Stimulated activated CD4-positive, alpha-beta T cell treated with anti-CD3 and anti-CD28 coated beads, Interleukin-12 subunit alpha, Interleukin-12 subunit beta, amount 100 ng/mL, for 24 hours (primary cell): ENCODE data around the gene DNM3.
"Not testable (repeated sequence)": the region's sequence is repeated elsewhere in the genome, so short reads cannot be mapped to it uniquely, and the experiment has no call there.

Experiments used
- DNase-seq, 2 experiments: peaks; one replicate each; pipeline ENCODE4 v3.0.0-alpha.2; 2020; ENCODE audit warnings: low read depth in 2 of 2

Gene DNM3

DNA sequence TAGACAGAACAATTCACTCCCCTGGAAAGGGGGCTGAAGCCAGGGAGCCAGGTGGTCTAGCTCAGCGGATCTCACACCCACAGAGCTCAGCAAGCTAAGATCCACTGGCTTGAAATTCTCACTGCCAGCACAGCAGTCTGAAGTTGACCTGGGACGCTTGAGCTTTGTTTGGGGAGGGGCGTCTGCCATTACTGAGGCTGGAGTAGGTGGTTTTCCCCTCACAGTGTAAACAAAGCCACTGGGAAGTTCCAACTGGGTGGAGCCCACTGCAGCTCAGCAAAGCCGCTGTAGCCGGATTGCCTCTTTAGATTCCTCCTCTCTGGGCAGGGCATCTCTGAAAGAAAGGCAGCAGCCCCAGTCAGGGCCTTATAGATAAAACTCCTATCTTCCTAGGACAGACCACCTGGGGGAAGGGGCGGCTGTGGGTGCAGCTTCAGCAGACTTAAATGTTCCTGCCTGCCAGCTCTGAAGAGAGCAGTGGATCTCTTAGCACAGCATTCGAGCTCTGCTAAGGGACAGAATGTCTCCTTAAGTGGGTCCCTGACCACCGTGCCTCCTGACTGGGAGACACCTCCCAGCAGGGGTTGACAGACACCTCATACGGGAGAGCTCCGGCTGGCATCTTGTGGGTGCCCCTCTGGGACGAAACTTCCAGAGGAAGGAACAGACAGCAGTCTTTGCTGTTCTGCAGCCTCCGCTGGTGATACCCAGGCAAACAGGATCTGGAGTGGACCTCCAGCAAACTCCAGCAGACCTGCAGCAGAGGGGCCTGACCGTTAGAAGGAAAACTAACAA lies 183.8 kb downstream of the DNM3 start:
- not testable (repeated sequence) for DNase-seq

DNA sequence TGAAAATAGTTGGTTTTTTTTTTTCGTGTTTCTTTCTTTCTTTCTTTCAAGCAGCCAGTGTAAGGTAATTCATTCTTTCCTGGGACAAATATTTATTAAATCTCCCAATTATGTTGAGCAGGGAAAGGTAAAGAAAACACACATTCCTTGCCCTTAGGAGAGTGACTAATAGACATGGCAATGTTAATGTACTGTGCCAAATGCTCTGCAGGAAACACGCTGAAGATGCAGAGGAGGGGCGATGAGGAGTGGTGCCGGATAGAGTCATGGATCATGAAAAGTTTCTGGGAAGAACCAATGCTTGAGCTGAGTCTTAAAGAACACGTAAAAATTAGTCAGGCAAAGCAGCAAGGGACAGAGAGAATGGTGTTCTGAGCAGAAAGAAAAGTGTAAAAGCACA lies 199.2 kb downstream of the DNM3 start:
- no peak for DNase-seq

DNA sequence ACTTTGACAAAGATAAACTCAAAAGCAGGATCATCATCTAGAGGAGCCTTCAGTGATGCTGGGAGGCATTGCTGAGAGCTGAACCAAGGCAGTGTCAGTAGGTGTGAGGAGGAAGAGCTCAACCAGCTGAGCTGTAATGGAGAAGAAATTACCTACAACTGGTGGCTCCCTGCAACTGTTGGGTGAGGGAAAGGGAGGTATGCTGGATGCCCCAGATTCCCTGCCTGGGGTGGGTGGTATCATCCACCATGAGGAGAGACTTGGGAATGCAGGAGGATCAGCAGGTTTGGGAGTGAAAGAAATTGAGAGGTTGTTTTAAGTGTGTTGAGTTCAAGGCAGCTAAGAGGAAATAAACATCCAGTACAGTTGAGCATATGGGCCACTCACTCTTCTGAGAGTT lies 199.8 kb downstream of the DNM3 start:
- DNase-seq: no peak

DNA sequence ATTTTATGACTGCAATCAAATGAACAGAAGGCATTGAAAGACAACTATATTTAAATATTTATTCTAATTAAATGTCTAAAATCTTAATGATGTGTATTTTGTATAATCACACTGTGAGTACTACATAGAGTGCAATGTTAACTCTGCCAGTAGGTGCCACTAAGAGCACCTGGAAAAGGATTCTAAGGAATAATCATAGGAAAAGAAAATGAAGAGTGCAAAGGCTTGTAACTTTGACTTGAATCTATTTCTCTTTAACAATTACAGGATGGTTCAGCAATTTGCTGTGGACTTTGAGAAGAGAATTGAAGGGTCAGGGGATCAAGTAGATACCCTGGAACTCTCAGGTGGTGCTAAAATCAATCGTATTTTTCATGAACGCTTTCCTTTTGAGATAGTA lies 200.4 kb downstream of the DNM3 start:
- DNase-seq: no peak

DNA sequence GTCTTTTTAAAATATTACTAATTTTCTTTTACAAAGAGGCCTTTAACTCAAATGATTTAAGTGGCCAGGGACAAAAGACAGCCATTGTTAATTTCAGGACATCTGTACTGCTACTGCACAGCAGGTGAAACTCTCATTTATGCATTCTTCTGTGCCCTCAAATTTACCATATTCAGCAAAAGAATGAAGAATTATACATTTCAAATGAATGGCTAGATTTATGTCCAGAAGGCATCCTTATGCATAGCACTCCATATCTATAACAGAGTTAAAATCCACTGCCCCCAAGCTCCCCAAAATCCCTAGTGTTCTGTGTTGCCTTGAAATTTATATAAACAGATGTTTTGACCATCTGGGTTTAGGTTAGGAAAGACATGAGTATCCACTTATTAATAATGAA lies 202.6 kb downstream of the DNM3 start:
- DNase-seq: no peak

DNA sequence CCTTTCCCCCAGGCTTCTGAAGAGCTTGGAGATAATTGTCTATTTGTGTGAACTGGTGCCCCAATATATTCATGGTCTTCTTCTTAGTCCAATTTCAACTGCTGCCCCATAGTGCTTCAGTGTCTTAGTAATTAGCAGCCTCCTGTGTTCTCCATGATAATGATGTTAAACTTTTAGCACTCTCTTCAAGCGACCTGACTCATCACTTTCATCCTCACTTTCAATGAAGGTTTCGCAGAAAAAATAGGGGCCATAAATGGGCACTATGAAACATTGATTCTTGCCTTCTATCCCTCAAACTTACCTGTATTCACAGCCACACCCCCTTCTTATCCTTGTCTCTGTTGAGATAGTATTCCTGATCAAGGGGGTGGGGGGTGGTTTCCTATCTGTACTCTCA lies 210.6 kb downstream of the DNM3 start:
- DNase-seq: no peak

DNA sequence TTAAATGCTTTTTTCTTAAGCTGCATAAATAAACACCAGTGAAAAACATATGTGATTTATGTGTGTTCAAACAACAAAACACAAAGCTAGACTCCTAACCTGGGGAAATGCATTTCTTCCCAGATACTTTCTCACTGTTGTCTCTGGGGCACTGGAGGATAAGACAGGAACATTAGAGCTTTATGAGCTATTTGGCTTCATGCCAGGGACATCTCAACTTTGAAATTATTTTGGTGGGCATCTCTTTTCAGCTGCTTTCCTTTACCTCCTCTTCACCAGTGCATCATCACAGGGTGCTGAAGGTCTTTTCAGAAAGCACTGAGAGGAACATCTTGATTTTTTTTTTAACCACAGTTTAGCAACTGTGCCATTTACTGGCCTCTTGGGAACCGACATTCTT lies 212.9 kb downstream of the DNM3 start:
- DNase-seq: no peak

DNA sequence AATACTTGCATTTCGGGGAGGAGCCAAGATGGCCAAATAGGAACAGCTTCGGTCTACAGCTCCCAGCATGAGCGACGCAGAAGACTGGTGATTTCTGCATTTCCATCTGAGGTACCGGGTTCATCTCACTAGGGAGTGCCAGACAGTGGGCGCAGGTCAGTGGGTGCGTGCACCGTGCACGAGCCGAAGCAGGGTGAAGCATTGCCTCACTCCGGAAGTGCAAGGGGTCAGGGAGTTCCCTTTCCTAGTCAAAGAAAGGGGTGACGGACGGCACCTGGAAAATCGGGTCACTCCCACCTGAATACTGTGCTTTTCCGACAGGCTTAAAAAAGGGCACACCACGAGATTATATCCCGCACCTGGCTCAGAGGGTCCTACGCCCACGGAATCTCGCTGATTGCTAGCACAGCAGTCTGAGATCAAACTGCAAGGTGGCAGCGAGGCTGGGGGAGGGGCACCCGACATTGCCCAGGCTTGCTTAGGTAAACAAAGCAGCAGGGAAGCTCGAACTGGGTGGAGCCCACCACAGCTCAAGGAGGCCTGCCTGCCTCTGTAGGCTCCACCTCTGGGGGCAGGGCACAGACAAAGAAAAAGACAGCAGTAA lies 214.6 kb downstream of the DNM3 start:
- not testable (repeated sequence) for DNase-seq

DNA sequence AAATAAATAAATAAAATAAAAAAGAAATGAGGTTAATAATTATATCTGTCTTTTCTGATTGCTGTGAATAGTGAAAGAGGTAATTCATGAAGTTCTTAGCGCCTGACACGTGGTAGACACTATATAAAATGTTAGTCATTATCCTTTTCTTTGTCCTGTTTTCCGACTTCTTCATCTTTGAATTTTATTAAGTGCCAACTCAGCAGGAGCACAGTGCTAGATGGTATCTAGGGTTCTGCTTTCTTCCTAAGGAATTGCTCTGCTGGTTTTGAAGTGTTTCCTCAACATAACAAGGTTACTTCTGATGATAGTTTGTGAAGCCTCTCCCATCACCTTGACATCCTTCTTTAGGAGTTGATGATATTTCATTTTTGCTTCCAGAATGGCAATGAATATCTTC lies 227.0 kb downstream of the DNM3 start:
- DNase-seq: no peak

DNA sequence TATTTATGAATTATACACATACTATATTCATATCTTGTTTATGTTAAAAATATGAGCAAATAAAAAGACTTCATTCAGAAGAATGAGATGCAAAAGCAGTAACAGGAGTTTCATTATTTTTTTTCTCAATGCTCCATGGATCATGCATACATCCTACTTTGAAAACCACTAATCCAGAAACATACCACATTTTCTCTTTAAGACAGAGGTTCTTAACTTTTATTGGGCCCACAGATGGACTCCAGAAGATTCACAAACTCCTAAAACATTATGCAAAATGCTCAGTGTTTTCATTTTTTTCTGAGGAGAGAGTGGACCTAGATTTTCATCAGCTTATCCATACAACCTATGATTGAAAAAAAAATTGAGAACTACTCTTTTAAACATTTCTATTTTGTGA lies 227.8 kb downstream of the DNM3 start:
- DNase-seq: no peak

DNA sequence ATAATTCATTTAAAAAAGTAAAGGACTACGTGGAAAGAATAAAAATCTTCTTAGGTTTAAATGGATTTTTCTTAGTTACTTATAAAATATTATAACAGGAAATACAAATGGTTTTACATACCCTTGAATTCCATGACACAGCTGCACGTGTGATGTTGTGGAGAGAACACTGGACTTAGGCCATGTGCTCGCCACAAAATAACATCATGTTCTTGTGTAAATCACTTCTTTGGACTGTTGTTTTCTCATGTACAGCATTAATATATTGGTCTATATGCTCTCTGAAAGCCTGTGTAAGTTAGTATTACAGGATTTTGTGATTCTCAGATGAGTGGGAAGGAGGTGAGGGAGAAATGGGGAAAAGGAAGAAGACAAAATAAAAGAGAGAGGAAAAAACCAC lies 228.2 kb downstream of the DNM3 start:
- DNase-seq: no peak

DNA sequence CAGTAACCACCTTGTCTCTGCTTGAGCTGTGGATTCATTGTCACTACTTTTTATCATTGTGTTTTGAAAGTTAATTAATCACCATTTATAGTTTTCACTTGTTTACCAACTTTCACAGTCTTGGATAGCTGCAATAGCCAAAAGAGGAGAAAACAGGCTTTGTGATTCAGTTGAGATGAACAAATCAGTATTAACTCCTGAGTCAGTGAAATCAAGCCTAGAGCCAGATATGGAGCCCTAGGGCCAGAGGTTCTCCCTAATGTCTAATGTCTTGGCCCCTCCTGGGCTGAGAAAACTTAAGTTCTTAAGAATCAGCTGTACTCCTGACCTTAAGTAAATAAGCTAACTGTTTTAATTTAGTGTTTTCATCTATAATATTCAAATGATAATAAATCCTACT lies 228.8 kb downstream of the DNM3 start:
- DNase-seq: no peak

DNA sequence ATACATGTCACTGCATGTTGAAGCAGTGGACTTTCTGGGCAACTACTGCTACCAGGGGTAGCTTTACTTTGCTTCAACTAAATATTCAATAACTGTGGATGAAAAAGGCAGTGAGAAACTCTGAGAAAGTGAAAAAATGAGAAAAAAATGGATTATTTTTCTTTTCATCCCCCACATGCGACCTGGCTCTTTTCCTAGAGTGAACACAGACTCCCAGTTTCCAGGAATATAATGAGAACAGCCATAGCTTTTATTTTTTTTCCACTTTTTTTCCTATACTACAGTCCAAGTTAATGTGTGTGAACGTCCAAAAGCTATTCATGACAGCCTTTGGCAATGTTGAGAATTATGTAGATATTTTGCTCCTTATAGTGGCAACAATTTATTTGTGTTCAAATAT lies 230.4 kb downstream of the DNM3 start:
- no peak for DNase-seq

DNA sequence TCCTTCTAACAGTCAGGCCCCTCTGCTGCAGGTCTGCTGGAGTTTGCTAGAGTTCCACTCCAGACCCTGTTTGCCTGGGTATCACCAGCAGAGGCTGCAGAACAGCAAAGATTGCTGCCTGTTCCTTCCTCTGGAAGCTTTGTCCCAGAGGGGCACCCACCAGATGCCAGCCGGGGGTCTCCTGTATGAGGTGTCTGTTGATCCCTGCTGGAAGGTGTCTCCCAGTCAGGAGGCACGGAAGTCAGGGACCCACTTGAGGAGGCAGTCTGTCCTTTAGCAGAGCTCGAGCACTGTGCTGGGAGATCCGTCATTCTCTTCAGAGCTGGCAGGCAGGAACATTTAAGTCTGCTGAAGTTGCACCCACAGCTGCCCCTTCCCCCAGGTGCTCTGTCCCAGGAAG lies 238.6 kb downstream of the DNM3 start:
- not testable (repeated sequence) for DNase-seq

DNA sequence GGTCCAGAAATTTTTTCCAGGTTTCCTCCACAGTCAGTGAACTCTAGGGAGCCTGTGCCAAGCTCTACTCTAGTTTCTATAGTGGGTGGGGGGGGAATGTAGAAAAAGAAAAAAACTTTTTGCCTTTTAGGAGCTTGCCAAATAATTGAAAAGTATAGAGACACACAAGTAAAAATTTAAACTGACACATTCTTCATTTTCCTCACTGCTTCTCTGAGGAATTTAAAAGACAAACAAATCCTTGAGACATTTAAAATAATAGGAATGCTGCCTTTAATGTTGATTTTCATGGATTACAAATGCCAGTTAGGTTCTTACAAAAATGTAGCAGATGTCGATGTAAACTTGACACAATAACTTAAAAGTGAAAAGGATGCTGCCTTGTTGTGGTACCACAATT lies 241.9 kb downstream of the DNM3 start:
- DNase-seq: no peak

DNA sequence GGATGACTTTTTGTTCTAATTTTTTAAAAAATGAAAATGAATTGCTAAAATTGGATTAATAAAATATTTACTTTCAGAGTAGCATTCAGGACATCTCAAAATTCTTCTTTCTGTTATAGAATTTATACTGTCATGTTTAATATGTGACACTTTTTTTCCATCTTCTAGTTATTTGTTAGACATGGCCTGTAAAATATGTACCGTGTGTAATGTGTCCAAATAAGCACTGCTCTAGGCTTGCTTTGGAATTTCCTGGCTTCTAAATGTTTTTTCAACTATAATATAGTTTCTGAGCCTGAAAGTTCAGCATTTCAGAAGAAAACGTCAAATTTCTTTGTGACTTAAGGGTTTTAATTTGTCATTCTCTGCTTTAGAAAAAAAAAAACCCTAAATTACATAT lies 243.6 kb downstream of the DNM3 start:
- no peak for DNase-seq

DNA sequence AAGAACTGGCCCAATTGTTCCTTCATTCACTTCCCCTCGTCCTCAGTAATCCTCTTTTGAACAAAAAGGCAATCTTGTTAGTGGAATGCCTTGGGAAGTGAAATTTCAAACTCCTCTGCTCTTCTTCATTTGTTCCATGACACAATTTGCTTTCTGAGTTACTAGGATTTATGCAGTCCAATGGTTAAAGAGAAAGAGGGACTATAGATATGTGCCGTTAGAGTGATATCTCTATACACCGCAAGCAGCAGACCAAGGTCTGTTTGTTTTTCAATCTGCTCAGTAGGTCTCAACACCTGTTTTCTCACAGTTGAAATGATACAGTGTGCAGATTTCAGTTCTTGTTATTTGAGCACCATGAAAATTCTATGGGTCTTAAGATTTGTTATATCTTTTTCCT lies 244.0 kb downstream of the DNM3 start:
- no peak for DNase-seq

DNA sequence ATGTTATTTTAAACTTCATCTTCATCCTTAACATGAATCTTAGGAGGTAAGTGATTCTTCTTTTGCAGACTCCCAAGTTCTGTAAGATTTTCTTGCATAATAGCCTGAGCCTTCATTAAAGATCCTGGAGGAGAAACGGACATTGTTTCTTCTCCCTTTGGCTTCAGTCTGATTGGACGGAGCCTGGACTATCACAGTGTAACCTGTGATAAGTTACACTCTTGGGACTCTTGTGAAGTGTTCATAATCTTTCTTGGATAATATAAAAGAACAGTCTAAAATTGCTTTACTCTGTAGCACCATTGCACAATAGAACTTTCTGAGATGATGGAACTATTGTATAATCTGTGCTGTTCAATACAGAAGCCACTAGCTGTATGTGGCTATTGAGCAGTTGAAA lies 244.8 kb downstream of the DNM3 start:
- DNase-seq: no peak

DNA sequence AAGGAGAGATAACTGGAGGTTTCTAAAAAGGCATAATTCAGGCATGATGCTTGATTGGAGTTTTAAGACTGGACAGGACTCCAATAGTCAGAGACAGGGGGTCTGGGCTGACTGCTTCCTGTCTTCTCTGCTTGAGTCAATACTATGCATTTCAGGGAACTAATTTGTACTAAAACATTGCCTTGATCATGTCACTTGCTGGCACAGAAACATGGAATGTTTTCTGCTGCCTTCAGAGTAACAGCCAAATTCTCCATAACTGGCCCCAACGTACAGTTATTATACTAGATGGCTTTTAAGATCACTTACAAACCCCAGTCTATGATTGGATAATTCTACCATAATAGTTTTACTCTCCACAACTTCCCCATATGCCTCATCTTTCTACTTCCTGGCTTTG lies 247.0 kb downstream of the DNM3 start:
- DNase-seq: no peak

DNA sequence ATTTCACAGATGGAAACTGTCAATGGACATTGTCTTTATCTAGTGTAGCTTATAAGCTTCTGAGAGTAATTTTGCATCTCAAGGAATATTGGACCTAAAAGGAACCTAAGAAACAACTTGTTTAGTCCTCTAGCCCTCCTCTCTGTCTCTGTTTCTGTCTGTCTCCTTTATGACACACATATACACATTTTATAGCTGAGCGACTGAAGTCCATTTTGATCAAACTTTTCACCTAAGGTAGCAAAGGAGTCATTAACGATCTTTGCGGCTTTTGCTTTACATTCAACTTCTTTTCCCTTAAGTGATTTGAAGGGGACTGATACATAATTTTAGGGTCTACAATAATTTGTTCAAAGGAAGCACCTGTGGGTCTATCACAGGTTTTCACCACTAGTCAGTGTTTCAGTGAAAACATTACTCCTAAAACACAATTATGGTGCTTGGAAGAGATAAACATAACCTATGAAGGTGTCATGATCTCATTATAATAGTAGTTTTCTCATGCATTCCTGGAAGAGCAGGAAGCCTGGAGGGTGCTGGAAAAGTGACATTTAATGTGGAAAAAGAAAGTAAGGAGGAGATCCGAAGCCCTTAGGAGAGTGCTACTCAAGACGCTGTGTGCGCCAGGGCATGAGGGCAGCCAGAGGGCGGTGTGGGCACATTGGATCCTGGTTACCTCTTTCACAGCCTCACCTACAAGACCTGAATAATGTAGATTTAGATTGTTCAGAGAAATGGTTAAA lies 248.6 kb downstream of the DNM3 start:
- DNase-seq: peak; percentile 19 to 33

DNA sequence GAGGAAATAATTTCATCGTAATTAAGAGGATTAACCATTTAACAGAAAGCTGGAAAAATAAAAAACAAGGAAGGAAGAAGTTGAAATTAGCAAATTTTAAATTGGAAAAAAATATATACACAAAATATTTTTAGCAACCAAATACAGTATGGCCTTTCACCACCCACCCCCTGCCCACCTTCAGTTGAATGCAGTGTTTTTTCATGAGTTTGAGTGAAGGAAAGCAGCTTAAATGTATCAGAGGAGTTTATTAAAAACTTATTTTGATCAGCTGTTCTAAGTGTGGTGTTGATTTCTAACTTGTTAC lies 249.2 kb downstream of the DNM3 start:
- DNase-seq: no peak

DNA sequence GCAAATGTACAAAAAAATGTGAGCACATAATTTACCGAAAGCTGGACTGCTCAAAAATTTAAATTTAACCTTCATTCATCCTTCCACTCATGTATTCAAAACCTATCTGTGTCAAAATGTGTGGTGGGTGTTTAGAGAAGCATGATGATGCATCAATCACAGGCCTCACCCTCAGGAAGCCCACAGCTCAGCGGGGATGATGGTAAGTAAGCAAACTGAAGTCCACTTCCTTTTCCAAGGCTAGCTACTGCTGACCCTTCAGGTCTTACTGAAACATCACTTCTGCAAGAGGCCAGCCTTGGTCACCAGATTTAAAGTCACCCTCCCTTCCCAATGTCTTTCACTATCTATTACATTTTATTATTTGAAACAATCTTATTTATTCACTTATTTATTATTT lies 254.5 kb downstream of the DNM3 start:
- DNase-seq: no peak

DNA sequence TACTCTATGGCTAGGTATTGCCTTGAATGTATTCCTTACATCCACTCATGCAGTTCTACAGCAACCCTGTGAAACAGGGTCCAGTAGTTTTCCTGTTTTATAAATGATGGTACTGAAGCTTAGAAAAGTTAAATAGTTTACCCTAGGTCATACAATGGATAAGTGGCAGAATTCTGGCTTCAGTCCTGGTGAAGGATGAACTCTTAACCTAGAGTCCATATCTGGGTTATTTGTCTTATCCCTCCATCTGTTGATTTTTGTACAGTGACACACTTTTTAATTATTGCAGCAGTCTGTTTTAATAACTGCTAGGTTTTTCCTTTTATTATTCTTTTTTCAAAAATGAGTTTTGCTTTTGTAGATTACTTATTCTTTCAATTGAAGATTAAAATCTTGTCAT lies 263.9 kb downstream of the DNM3 start:
- no peak for DNase-seq
